HG03139 (cell line): ENCODE measurements around the gene B9D1.

ENCODE experiments used
- ATAC-seq: cut with Tn5 transposase; IDR thresholded peaks from one replicate; pipeline ENCODE4 v1.9.1; 2021; ENCODE audit not compliant: unreplicated experiment

B9D1 gene

DNA sequence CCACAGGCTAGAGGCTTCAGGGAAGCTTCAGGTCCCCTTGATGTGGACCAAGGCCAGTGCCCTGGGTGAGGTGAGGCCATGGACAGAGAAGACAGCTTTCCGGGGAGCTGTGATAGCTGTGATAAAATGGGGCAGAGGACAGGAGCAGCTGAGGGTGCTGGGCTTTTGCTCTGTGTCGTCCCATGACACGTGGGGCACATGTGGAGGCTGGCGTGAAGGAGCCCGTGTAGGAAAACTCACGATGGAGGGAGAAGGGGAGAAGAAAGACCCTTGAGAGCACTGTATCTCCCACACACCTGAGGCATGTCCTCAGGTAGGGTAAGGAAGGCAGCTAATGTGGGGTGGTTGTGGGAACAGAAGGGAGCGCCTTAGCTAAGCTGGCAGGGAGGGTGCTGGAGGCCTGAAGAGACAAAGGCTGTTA is 21.3 kb downstream of the B9D1 start:
- no peak for ATAC-seq

DNA sequence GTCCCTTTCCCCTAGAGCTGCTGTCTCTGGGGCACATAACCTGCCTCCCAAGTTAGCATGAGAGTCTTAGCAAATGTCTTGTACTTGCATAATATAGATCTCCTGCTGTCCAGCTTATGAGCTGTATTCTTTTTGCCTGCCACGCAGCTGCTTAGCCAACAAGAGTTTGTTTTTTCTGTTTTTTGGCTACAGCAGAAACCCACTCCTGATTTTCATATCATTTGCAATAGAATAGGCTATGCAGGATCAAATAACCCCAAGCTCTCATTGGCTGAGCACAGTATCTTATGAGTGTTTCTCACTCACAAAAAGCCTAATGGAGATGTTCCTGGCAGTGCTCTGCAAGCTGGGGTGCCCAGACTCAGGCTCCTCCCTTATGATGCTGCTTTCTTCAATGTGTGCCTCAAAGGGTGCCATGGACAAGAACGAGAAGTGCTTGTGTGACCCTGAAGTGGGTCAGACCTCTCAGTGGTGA is 23.1 kb downstream of the B9D1 start:
- no peak for ATAC-seq

DNA sequence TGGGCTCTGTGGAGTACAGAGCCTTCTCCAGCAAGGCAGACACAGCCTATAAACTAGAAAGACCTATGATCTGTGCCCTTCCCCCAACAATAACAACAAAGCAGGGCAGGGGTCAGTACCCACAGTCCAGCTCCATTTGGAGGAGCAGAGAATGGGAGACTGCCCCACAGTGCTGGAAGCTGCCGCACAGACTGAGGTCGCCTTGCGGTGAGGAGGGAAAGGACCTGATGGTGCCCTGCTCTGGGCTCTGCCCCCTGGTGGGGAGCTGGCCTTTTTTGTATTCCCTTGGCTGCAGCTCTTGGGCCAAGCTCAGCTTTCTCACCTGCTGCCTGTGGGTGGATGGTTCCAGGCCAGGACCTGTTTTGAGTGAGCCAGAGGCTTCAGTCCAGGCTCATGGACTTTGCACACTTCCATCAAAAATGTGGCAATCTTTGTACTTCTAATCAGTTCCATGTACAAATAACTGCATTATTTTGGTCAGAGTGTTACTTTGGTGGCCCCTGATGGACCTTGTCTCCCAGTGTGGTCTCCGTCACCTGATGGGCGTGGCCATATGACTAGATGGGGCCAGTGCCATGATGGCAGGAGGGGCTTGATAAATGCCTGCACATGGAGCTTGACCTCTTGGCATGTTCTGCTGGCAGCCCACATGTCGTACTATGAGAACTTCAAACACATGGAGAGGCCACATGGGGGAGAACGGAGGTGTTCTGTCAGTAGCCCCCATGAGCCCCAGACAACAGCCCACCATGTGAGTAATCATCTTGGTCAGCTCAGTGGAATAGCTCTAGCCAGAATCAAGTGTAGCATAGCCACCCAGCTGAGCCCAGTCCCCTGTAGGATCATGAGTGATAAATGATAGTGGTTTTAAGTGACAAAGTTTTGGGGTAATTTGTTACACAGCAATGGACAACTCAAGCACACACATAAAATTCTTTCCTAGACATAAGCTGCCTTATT is 24.2 kb downstream of the B9D1 start:
- ATAC-seq = no peak

DNA sequence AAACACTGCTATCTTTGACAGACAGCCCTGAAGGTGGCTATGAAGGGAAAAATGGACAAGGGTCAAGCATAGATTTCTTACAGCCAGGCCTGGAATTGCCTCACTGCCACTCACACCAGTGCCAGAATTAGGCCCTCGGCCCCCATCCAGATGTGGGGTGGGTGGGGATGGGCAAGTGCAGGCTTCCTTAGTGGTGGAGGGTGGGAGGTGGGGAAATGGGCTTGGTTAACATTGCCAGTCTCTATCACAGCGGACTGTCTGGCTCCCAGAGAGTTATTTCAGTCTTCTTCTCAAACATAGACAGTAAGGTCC is 24.9 kb downstream of the B9D1 start:
- no peak for ATAC-seq

DNA sequence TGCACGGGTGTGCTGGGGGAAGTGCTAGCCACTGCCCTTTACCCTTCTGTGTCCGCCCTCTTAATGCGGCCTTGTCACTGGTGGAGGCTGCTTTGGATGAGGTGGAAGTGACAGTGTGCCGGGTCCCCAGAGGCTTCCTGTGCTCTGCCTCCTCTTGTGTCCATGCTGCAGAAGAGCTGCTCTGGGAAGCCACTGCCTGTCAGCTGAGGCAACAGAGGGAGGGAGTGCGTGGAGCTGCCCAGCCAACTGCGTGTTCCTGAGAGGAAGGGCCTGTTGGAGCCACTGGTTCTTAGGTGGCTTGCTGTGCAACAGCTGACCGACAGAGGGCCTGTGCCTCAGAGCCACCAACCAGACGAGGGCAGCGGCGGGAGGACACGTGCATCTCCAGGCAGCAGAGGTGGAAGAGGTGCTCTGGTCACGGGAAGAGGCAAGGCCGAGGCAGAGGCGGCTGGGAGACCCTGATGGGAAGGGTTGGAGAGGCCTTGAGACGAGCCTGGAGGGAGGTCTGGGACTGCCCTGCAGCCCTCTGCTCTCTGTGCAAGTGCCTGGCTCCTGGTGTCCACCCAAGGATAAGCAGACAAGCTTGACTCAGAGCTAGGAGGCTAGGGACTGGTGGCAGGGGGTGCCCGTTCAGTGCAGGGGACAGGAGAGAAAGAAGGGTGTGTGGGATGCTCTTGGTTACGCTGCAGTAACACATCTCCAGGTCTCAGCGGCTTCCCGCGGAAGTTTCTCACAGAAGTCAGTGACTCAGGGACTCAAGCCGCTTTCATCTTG is 25.4 kb downstream of the B9D1 start:
- no peak for ATAC-seq

DNA sequence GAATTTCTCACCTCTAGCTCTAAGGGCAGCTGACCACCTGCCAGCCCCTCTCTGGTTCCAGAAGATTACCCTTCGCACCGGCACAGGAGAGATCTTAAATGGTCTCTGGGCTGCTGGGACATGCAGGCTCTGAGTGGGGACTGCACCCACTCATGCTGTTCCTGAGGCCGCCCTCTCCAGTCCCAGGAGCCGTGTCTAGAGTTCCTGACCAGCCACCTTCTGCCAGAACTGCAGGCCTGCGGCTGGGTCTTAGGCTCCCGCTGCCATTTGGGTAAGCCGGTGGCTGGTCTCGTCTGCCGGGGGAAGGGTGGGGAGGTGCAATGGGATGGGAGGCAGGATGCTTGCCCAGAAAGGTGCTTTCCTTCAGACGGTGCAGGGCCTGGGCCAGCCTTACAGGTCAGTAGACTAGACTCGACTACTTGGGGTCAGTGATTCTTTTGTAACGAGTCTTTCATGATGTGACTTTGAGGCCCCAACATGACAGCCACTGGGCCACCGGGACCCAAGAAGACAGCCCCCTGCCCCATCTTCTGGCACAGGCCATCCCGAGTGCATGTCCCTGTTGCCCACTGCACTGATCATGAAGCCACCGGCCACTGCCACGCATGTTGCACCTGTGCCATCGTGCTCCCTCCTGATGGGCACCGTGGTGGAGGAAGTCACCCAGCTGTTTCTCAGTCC is 26.4 kb downstream of the B9D1 start:
- no peak for ATAC-seq

DNA sequence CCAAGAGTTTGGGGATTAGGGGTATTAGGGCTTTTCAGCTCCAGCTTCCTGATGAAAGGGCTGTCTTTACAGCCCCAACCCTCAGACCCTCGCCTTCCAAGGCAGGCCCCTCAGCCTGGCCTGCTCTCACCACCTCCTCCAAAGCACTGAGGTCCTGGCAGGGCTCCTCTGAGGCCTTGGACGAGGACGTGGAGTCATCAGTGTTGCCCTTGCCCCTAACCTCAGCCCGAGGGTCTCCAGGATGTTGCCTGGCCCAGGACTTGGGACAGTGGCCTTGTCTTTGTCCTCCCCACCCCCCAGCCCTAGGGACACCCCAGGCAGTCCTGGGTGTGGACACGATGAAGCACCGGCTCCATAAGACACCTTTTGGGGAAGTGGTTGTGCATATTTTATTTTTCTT is 28.2 kb downstream of the B9D1 start:
- ATAC-seq = no peak

DNA sequence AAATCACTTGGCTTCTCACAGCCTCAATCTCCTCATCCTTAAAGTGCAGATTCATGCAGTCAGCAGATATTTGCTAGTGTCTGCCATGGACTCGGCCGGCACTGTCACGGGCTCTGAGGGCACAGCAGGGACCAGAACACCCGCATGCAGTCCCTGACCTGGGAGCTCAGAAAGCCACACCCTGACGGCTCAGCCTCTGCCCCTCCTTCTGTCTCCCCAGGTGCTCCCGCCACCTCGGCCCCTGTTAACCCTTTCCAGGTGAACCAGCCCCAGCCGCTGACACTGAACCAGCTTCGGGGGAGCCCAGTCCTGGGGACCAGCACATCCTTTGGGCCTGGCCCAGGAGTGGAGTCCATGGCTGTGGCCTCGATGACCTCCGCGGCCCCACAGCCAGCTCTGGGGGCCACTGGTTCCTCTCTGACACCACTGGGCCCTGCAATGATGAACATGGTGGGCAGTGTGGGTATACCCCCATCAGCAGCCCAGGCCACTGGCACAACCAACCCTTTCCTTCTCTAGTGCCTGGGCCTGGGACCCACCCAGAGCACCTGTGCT is 28.7 kb downstream of the B9D1 start:
- ATAC-seq = no peak

- no peak for ATAC-seq
Measured at GRCh38 chr17:19333132-19333440, 29.4 kb downstream of the B9D1 start.

DNA sequence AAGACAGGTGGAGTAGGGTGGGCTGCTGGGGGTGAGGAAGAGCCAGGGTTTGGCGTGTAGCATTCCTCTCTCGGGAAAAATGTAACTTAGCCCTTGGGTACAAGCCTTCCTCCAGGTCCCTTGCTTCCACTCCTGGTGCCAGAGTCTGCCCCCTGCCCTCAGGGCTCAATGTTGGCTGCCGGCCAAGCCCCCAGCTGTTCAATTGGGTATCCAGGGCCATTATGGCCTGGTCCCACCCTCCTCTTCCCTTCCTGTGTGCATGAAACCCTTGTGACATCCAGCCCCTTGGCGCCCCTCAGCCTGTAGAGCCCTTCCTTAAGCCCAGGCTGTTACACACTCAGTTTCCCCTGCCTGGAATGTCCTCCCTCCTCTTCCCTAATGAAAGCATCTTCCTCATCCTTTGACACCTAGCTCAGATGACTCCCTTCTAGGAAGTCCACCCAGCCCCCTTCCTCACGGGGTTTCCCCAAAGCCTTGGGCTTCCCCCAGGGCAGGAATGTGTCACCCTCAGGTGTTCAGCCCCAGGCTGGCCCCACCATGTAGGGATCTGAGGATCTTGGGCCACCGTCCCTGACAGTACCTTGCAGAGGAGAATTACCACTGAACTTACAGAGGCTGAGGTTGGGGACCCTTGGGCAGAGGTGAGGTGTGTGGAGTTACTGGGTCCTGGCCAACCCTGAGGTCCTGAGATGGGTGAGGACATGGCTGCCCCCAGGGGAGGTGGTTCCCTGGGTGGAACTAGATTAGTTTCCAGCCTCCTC is 30.0 kb downstream of the B9D1 start:
- no peak for ATAC-seq

GRCh38 chr17:19331543-19332245 is 30.8 kb downstream of the B9D1 start:
- no peak for ATAC-seq

DNA sequence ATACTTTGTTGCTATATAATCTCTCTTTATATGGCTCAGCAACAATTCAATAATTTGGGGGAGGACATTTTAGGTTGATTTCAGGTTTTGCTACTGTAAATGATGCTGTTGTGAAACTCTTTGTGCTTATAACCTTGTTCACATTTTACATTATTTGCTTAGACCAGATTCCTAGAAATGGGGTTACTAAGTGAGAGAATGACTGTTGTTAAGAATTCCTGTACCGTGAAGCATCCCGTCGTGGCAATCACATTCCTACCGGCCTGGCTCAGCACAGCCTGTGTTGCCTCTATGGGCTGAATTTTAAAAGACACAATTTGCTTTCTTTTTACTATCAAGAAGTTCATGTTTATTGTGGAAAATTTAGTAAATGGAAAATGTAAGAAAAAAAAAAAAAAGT is 31.4 kb downstream of the B9D1 start:
- no peak for ATAC-seq

DNA sequence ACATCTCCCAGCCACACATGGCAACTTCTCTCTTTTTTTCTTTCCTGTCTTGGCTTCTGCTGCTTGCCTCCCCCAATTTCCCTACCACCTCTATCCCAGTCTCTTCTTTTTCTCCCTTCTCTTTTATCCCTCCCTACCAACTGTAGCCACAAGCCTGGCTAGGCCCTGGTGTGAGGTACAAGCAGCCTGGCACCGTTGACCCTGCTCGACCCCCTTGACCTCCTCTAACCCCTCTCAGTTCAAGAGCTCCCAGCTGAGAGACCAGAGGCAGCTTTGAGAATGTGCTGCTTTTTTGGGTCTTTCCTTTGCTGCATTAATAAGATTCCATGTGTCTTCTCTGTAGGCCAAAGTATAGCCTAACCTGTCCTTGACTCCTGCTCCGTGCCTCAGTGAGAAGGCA is 32.3 kb downstream of the B9D1 start:
- ATAC-seq = no peak

DNA sequence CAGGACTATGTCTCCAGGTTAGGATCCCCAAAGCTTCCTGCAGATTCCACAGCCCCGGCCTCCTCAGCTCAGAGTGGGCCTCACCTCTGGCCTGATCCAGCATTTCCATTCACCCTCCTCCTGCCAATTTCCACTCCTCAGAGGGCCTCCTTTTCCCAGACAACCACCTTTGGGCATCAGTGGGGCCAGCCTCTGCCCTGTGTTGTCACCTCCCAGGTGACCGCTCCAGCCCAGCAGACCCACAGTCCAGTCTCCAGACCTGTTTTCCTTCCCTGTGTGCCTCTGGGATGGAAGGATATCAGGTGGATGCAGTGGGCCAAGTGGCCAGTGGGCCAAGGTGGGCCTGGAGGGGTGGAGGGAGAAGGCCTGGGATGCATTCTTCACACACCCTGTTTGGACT is 32.7 kb downstream of the B9D1 start:
- ATAC-seq = no peak

DNA sequence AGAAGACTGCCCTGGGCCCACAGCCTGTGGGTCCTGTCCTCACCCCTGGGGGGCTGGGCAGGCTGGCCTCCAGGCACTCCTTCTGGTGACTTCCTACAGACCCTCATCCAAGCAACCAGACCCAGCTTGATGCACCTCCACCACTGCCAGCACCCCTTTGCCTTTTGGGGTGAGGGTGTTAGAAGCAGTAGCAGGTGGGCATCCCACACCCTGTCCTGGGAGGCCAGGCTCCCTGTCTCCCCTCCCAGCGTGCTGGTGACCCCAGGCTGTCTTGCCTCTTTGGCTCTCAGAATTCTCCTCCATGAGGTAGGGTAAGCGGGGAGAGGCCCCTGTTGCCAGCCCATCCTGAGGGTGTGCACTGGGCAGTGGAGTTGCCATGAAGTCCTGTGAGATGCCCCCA is 33.4 kb downstream of the B9D1 start:
- ATAC-seq = no peak

DNA sequence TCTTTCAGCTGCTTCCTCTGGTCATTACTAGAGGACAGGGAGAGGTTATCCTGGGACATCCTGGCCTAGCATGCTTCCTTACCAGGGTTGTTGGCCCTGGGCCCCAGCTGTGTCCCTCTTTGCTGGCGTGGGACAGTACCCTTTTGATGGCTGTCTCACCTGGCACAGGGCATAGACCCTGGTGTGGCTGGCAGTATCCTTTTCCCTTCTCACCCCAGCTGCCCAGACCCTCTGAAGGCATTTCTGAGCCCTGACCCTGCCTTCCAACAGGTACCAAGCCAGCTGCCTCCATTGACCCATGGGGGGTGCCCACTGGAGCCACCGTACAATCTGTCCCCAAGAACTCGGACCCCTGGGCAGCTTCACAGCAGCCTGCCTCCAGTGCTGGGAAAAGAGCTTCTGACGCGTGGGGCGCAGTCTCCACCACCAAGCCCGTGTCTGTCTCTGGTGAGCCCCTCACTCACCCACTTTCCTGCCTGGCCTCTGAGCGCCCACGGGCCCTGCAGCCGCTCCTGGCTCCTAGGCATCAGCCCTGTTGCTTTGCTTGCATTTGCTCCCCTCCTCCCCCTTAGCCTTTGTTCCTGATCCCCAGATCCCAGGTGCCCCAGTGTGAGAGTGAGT is 34.0 kb downstream of the B9D1 start:
- ATAC-seq = no peak

DNA sequence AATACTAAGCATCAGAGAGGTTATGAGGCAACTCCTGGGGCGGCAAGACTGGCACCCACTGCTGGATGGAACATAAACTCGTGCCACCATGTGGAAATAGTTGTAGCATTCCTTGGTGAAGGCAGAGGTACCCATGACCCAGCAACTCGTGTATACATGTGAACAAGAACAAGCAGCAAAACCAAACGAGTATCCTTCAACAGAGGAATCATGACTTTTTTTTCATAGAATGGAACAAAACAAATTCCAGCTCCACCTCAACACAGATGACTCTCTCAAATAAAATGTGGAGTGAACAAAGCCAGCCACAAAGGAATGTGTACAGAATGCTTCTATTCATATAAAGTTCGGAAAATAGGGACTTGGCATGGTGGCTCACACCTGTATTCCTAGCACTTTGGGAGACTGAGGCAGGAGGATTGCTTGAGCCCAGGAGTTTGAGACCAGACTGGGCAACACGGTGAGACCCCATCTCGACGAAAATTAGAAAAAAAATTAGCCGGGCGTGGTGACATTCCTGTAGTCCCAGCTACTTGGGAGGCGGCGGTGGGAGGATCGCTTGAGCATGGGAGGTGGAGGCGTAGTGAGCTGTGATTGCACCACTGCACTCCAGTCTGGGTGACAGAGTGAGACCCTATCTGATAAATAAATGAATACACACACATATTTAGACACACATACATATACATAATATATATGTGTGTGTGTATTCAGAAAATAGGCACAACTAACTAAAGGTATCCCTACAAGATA is 35.3 kb downstream of the B9D1 start:
- no peak for ATAC-seq

- ATAC-seq = no peak
Measured at GRCh38 chr17:19325542-19325941, 37.0 kb downstream of the B9D1 start.

GRCh38 chr17:19322861-19323260 is 39.7 kb downstream of the B9D1 start:
- no peak for ATAC-seq
